Fibroblast of the aortic adventitia (primary cell): Measurements from ENCODE around the gene RNF39. TPM values are rescaled to one million over a fixed set of nuclear protein-coding genes. Genes with fewer than 3 reads are reported as not detected.
"Not testable (repeated sequence)": the region's sequence is repeated elsewhere in the genome, so short reads cannot be mapped to it uniquely, and the experiment has no call there.

Source experiments
- DNase-seq: peaks from one replicate; pipeline ENCODE4 v3.0.0-alpha.2; 2010; ENCODE audit warnings: low read depth
- H3K4me3 ChIP-seq: 2 replicates; pipeline ENCODE4 v1.5.1; 2011; ENCODE audit warnings: low read depth, mild to moderate bottlenecking, control low read depth, low read length, moderate library complexity
- total RNA-seq: library from RNA; depleted of rRNA; stranded (reverse); fragments of >200 nt; gene quantifications from 2 replicates; pipeline ENCODE4 v1.2.3, GENCODE V29; 2012; ENCODE audit warnings: low replicate concordance
- TF ChIP-seq, protein P1 (sequence below): IDR thresholded peaks from 2 replicates; pipeline ENCODE4 v1.5.1; 2011; ENCODE audit warnings: mild to moderate bottlenecking, low read length, control low read depth, inconsistent platforms; ENCODE audit not compliant: insufficient read depth

The RNF39 gene
- total RNA-seq, 1 donor, result not detected

DNA sequence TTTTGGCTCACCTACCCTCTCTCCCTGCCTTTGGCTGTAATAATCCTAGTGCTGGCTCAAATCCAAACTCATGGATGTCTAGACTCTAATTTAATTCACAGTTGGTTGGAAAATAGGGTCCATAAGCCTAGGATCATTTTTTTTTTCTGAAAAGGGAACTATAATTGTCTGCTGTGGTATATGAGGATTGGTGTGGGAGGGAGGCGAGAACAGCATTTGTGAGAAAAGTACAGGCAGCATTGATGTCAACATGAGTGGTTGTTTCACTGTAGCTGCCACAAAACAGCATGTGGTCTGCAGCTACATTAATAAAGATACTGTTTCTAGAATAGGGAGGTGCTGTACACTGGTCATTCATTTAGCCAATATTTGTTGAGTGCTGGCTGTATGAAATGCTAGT is 33.1 kb downstream of the RNF39 start:
- TF ChIP-seq, protein P1, sequence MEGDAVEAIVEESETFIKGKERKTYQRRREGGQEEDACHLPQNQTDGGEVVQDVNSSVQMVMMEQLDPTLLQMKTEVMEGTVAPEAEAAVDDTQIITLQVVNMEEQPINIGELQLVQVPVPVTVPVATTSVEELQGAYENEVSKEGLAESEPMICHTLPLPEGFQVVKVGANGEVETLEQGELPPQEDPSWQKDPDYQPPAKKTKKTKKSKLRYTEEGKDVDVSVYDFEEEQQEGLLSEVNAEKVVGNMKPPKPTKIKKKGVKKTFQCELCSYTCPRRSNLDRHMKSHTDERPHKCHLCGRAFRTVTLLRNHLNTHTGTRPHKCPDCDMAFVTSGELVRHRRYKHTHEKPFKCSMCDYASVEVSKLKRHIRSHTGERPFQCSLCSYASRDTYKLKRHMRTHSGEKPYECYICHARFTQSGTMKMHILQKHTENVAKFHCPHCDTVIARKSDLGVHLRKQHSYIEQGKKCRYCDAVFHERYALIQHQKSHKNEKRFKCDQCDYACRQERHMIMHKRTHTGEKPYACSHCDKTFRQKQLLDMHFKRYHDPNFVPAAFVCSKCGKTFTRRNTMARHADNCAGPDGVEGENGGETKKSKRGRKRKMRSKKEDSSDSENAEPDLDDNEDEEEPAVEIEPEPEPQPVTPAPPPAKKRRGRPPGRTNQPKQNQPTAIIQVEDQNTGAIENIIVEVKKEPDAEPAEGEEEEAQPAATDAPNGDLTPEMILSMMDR, result no peak
- DNase-seq, result no peak

DNA sequence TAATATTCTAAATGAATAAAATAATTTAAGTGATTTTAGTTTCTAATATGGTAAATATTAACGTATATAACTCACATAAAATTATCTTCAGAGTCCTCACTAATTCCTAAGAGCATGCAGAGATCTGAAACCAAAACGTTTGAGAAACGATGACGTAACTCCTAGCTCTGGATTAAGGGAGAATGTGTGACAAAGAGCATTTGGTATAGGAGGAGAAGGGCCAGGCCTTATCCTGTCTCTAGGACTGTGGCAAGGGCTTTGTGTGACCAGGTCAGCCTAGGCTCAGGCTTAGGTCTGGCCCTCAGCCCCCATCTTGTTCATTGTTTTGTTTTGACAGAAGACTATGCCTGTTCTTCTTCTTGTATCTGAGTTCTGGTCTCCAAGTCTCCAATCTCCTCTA is 33.7 kb downstream of the RNF39 start:
- TF ChIP-seq, protein P1, result no peak
- DNase-seq, result no peak

More for the DNA sequence above, 33.1 kb downstream of the RNF39 start:
- no peak overlapping the region for H3K4me3 ChIP-seq

DNA sequence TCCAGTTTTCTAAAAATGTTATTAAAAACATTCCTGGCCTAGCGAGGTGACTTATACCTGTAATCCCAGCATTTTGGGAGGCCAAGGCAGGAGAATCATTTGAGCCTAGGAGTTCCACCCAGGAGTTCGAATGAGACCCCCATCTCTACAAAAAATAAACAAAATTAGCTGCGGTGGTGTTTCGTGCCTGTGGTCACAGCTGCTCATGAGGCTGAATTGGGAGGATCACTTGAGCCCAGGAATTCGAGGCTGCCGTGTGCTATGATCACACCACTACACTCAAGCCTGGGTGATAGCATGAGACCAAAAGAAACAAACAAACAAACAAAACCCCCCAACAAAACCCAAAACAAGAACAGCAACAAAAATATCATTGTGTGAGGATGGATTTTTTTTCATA is 34.3 kb downstream of the RNF39 start:
- no peak for DNase-seq
- no peak overlapping the region for H3K4me3 ChIP-seq
- TF ChIP-seq, protein P1, result no peak

More for the DNA sequence above, 33.7 kb downstream of the RNF39 start:
- H3K4me3 ChIP-seq, result no peak overlapping the region

DNA sequence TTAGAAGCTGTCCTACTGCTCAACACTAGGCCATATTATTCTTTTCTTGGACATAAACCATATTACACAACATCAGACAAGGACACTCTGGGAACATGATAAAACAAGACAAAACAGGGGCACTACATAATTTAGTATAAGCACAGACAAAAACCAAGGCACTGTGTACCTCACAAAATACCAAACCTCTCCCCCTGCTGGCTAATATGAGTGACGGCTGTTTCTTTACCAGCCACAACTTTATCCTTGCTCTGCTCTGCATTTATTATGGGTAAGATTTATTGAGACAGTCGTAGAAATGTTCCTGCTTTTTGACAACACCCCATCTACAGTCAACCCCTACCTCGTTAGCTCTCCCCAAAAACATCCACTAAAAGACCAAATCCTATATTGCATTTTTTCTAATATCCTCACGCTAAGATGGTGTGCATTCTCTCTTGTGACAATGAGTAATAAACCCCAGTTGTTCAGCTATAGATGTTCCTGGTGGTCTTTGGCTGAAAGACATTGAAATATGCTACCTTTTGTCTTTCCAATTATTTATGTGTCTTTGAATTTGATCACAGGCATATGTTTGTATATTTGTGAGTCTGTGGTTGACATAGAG is 38.3 kb downstream of the RNF39 start:
- DNase-seq, result peak; percentile 22
- H3K4me3 ChIP-seq, result no peak overlapping the region
- TF ChIP-seq, protein P1, result peak; percentile 49

DNA sequence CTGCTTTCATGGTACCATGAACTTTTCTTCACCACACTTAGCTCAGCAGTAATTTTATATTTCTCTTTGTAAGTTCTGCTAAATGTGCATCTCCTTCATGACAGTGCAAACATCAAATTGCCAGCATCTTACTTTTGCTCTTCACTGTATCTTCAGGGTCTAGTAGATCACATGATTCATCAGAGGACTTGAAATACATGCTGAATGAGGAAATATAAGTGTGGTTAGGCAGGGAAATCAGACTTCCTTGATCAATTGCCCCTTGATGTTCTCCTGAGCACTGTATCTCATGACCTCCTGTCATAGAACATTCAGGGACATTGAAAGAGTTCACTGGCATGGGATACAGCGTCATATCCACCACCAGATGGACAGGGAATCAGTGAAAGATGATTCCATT is 39.8 kb downstream of the RNF39 start:
- TF ChIP-seq, protein P1, result no peak
- H3K4me3 ChIP-seq, result no peak overlapping the region
- no peak for DNase-seq

DNA sequence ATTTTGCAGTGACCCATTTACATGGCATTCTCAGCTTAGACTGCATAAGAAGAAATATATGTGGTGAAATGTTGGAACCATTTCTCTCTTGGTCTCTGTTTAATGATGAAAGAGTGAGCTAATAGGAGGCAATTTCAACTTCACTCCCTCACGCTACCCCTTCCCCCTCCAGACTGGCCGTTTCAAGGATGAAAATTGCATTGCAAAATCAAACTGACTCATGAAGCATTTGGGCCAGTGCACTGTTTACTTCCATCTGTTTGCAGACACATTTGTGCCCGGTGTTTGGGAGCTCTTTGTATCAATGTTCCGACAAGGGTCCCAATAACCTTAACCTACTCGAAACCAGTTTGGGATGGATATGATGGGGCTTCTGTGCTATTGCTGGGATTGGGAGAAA is 42.1 kb downstream of the RNF39 start:
- peak; percentile 64 for DNase-seq

DNA sequence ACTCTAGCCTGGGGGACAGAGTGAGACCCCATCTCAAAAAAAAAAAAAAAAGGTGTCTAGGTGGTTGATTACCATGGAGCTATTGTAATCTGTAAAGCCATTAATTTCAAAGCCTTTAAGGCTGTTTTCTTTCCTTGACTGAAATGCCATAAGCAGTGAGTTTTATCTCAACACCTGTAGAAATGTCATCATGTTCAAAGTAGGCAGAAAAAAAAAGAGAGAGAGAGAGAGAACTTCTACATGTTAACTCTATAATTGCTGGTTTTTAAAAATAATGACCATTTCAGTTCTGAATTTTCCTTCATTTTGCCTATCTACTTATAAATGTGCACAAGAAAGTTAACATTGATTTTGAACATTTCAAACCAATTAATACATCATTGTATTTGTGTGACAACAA is 44.2 kb downstream of the RNF39 start:
- TF ChIP-seq, protein P1, result no peak
- H3K4me3 ChIP-seq, result no peak overlapping the region
- no peak for DNase-seq

More for the DNA sequence above, 42.1 kb downstream of the RNF39 start:
- H3K4me3 ChIP-seq, result not testable (repeated sequence)
